ENCODE results near the gene COBL. TPM values are rescaled to one million over a fixed set of nuclear protein-coding genes. Genes with fewer than 3 reads are reported as not detected.

The COBL gene
- total RNA-seq, 2 donors from 2014 or later: 1.4 to 1.6 TPM

DNA sequence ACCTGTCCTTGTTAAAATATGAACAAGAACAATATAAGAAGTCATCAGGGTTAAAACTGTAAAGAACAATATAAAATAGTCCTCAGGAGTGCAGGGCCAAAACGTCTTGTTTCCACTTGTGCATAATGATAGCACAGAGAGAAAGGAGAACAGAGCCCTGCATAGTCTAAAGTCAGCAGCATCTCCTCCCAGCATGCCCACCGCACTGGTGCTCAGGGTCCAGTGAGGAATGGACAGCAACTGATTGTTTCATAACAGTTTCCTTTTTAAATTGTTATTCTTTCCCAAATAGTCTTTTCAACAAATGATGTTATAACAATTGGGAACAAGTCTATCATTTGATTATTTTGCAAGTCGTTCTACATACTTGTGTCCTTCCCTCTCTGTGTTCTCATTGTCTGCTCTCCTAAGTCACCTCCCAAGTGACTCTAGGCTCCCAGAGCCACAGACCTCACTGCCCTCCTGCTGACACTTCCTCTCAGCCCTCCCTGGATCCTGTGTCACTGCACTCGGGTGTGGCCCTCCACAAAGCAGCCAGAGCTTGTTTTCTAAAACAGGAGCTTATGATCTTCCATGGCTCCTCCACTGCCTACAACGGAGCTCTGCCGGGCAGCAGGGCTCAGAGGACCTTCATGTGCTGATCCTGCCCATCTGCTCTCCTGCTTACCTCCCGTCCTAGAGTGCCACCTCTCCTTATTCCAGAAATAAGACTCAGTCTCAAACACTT lies 27.6 kb downstream of the COBL start:
- Histone ChIP-seq H3K9me3 (no peaks in the 10 kb centered on the region), H3K27me3 (replicated peaks; ENCODE audit: insufficient read depth) (no peaks in the 10 kb centered on the region), H3K4me3 (no peak overlapping the region), H3K36me3 (no peaks in the 10 kb centered on the region), H3K27ac (no peak overlapping the region), H3K4me1 (ENCODE audit: control insufficient read depth in 1 of 2, low read depth in 2 of 2) (no peaks in the 10 kb centered on the region)
- TF ChIP-seq, protein P1, sequence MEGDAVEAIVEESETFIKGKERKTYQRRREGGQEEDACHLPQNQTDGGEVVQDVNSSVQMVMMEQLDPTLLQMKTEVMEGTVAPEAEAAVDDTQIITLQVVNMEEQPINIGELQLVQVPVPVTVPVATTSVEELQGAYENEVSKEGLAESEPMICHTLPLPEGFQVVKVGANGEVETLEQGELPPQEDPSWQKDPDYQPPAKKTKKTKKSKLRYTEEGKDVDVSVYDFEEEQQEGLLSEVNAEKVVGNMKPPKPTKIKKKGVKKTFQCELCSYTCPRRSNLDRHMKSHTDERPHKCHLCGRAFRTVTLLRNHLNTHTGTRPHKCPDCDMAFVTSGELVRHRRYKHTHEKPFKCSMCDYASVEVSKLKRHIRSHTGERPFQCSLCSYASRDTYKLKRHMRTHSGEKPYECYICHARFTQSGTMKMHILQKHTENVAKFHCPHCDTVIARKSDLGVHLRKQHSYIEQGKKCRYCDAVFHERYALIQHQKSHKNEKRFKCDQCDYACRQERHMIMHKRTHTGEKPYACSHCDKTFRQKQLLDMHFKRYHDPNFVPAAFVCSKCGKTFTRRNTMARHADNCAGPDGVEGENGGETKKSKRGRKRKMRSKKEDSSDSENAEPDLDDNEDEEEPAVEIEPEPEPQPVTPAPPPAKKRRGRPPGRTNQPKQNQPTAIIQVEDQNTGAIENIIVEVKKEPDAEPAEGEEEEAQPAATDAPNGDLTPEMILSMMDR (IDR thresholded peaks at IDR 0.05): no peak
- ATAC-seq (ENCODE audit: insufficient number of reproducible peaks, low FRiP score, low read depth) (no peak), DNase-seq (ENCODE audit: low spot score) (no peak)

- ATAC-seq (ENCODE audit: insufficient number of reproducible peaks, low FRiP score, low read depth) (no peak), DNase-seq (ENCODE audit: low spot score) (no peak)
- Histone ChIP-seq H3K27ac (no peak overlapping the region), H3K9me3 (no peaks in the 10 kb centered on the region), H3K36me3 (no peaks in the 10 kb centered on the region), H3K4me3 (no peak overlapping the region), H3K4me1 (ENCODE audit: control insufficient read depth in 1 of 2, low read depth in 2 of 2) (no peaks in the 10 kb centered on the region), H3K27me3 (replicated peaks; ENCODE audit: insufficient read depth) (no peaks in the 10 kb centered on the region)
- TF ChIP-seq, protein P1 (IDR thresholded peaks at IDR 0.05): no peak
Measured at GRCh38 chr7:51286401-51286800, 30.2 kb downstream of the COBL start.

- H3K27ac ChIP-seq: no peak overlapping the region
- TF ChIP-seq, protein P1 (IDR thresholded peaks at IDR 0.05): no peak
- no peaks in the 10 kb centered on the region for H3K36me3 ChIP-seq
- H3K27me3 ChIP-seq (replicated peaks; ENCODE audit: insufficient read depth): no peaks in the 10 kb centered on the region
- no peaks in the 10 kb centered on the region for H3K4me1 ChIP-seq (ENCODE audit: control insufficient read depth in 1 of 2, low read depth in 2 of 2)
- no peaks in the 10 kb centered on the region for H3K9me3 ChIP-seq
- no peak overlapping the region for H3K4me3 ChIP-seq
- no peak for DNase-seq (ENCODE audit: low spot score)
- ATAC-seq (ENCODE audit: insufficient number of reproducible peaks, low FRiP score, low read depth): no peak
Measured at GRCh38 chr7:51280156-51280555, 36.5 kb downstream of the COBL start.

DNA sequence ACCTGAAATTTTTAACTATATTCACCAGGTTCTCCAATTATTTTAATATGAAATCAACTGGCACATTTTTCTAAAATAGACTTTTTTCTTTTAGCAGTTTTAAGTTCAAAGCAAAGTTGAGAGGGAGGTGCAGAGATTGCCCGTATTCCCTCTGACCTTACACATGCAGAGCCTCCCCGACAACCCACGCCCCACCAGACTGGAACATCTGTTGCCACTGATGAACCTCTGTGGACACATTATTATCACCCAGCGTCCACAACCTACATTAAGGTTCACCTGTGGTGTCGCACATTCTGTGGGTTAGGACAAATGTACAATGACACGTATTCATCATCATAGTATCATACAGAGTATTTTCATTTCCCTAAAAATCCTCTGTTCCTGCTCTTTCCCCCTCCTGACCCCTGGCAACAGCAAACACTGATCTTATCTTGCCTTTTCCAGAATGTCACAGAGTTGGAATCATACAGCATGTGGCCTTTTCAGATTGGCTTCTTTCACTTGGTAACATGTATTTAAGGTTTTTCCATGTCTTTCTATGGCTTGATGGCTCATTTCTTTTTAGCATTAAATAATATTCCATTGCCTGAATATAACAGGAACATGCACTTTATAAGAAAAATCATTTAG lies 37.1 kb downstream of the COBL start:
- TF ChIP-seq, protein P1 (IDR thresholded peaks at IDR 0.05): no peak
- no peaks in the 10 kb centered on the region for H3K4me1 ChIP-seq (ENCODE audit: control insufficient read depth in 1 of 2, low read depth in 2 of 2)
- H3K27me3 ChIP-seq (replicated peaks; ENCODE audit: insufficient read depth): no peaks in the 10 kb centered on the region
- no peaks in the 10 kb centered on the region for H3K36me3 ChIP-seq
- H3K9me3 ChIP-seq: no peaks in the 10 kb centered on the region
- no peak overlapping the region for H3K27ac ChIP-seq
- DNase-seq (ENCODE audit: low spot score) (no peak), ATAC-seq (ENCODE audit: insufficient number of reproducible peaks, low FRiP score, low read depth) (no peak)
- no peak overlapping the region for H3K4me3 ChIP-seq

DNA sequence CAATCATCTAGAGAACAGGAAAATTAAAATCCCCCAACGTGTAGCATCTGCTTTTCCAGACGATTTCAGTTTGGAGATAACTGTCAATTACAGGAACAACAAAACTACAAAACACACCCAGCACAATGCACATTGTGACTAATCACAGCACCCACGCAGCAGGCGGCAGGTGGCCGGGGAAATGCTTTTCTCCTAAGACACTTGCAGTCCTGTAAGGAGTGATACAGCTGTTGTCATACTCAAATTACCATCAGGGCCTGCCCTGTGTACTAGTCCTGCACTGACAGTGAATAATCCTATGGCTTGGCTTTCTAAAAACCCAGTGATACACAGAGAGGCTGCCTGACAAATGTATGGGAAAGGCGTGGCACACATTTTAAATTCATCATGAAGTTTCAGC lies 37.8 kb downstream of the COBL start:
- no peak for DNase-seq (ENCODE audit: low spot score)
- Histone ChIP-seq H3K9me3 (no peaks in the 10 kb centered on the region), H3K27me3 (replicated peaks; ENCODE audit: insufficient read depth) (no peaks in the 10 kb centered on the region), H3K36me3 (no peaks in the 10 kb centered on the region), H3K4me3 (no peak overlapping the region), H3K4me1 (ENCODE audit: control insufficient read depth in 1 of 2, low read depth in 2 of 2) (no peaks in the 10 kb centered on the region), H3K27ac (no peak overlapping the region)
- TF ChIP-seq, protein P1 (IDR thresholded peaks at IDR 0.05): no peak
- no peak for ATAC-seq (ENCODE audit: insufficient number of reproducible peaks, low FRiP score, low read depth)

Data from thoracic aorta (tissue), 2 donors.